ENCODE data around the gene RABGAP1L.
"Not testable (repeated sequence)": the region's sequence is repeated elsewhere in the genome, so short reads cannot be mapped to it uniquely, and the experiment has no call there.

The RABGAP1L gene

GRCh38 chr1:174247472-174247871 lies 88.2 kb downstream of the RABGAP1L start:
- DNase-seq: no peak

- DNase-seq: no peak
Measured at GRCh38 chr1:174248041-174248440, 88.7 kb downstream of the RABGAP1L start.

GRCh38 chr1:174256386-174256785 lies 97.1 kb downstream of the RABGAP1L start:
- DNase-seq: not testable (repeated sequence)

GRCh38 chr1:174258148-174258550 lies 98.8 kb downstream of the RABGAP1L start:
- peak; percentile 53 for DNase-seq

GRCh38 chr1:174262349-174263241 lies 103.3 kb downstream of the RABGAP1L start:
- peak; percentile 28 for DNase-seq

GRCh38 chr1:174265282-174265681 lies 106.0 kb downstream of the RABGAP1L start:
- DNase-seq: no peak

GRCh38 chr1:174266476-174266875 lies 107.2 kb downstream of the RABGAP1L start:
- no peak for DNase-seq

GRCh38 chr1:174266991-174267612 lies 107.8 kb downstream of the RABGAP1L start:
- no peak for DNase-seq

GRCh38 chr1:174269989-174270651 lies 110.8 kb downstream of the RABGAP1L start:
- DNase-seq: no peak

GRCh38 chr1:174273190-174273589 lies 113.9 kb downstream of the RABGAP1L start:
- DNase-seq: no peak

- no peak for DNase-seq
Measured at GRCh38 chr1:174273776-174274175, 114.5 kb downstream of the RABGAP1L start.

- DNase-seq: no peak
Measured at GRCh38 chr1:174274452-174274851, 115.1 kb downstream of the RABGAP1L start.

GRCh38 chr1:174274884-174275283 lies 115.6 kb downstream of the RABGAP1L start:
- no peak for DNase-seq

- DNase-seq: no peak
Measured at GRCh38 chr1:174276087-174276486, 116.8 kb downstream of the RABGAP1L start.

GRCh38 chr1:174284052-174284451 lies 124.7 kb downstream of the RABGAP1L start:
- no peak for DNase-seq

- DNase-seq: no peak
Measured at GRCh38 chr1:174286042-174286441, 126.7 kb downstream of the RABGAP1L start.

- DNase-seq: no peak
Measured at GRCh38 chr1:174289644-174290310, 130.5 kb downstream of the RABGAP1L start.

- no peak for DNase-seq
Measured at GRCh38 chr1:174291059-174291458, 131.7 kb downstream of the RABGAP1L start.

GRCh38 chr1:174296309-174296708 lies 137.0 kb downstream of the RABGAP1L start:
- no peak for DNase-seq

- DNase-seq: no peak
Measured at GRCh38 chr1:174297351-174297750, 138.0 kb downstream of the RABGAP1L start.

GRCh38 chr1:174301295-174302077 lies 142.2 kb downstream of the RABGAP1L start:
- DNase-seq: no peak

- no peak for DNase-seq
Measured at GRCh38 chr1:174308604-174309003, 149.3 kb downstream of the RABGAP1L start.
